ENCODE measurements around the gene GAA. TPM values are rescaled to one million over a fixed set of nuclear protein-coding genes. Genes with fewer than 3 reads are reported as not detected.

Gene GAA
- total RNA-seq, 1 experiment from 2014 or later: 36.1 TPM

DNA sequence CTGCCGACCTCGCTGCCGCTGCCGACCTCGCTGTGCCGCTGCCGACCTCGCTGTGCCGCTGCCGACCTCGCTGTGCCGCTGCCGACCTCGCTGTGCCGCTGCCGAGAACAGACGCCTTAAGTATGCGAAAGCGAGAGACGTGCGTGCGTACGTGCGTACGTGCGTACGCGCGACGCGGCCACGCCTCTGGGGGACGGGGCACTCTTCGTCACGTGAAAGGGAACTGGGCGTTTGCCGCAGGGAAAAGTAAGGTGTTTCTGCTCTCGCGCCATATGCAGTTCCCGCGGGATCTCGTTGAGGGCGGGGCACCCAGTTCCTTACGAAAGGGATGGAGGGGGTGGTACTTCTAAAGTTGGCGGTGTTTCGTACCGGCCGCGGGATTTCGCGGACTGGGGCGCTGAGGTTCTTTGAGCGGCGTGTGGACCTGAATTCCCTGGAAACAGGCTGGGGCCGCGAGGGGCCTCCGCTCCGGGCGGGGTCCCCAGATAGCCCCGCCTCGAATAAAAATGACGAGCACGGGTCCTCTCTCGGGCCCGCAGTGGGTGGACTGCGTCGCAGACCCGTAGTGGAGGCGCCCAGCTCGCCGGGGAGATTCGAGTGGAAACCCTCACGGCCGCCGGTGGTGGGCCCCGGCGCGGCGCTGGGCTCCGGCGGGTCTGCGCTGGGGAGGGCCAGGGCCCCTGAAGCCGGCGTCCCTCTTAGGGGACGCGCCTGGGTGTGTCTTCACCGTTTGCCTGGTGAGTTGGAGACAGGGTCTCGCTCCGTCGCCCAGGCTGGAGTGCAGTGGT, 45.8 kb downstream of the GAA start, which contains the start of gene EIF4A3:
Gene EIF4A3, minus strand, starts transcription at position 94 of the 788 bp plus-strand sequence. CDS start 167 bp downstream, outside the sequence.
- H3K27ac ChIP-seq (ENCODE audit: low read length): peak within 1 kb of the TSS; percentile 86
- CTCF ChIA-PET: no interaction called here
- ATAC-seq (peak; percentile 95), DNase-seq (ENCODE audit: low read depth, low spot score) (peak; percentile 93)
- H3K4me1 ChIP-seq (ENCODE audit: control insufficient read depth, insufficient read depth, low read length): peaks cover 12% of the 10 kb centered on the region
- peak within 1 kb of the TSS; percentile 58 to 98 for H3K4me3 ChIP-seq (ENCODE audit: low read depth in 2 of 2, low read length in 2 of 2)
- H3K36me3 ChIP-seq (ENCODE audit: control insufficient read depth, insufficient read depth, low read length): peaks cover 19% of the 10 kb centered on the region
- H3K27me3 ChIP-seq (ENCODE audit: control insufficient read depth, insufficient read depth, low read length): no peaks in the 10 kb centered on the region
- in situ Hi-C loops (cut with HindIII; ENCODE audit: low pct_unique_long_range_greater_than_20kb, low sequenced_read_pairs): no loop called here
- TSS peak; percentile 95 for BruUV-seq (replicated peaks)
- TF ChIP-seq CTCF (IDR thresholded peaks at IDR 0.05) (no peak), SIN3A (IDR thresholded peaks at IDR 0.05; ENCODE audit: borderline replicate concordance, insufficient read depth, low read depth, low read length) (peak; percentile 65; the same call in 1 of the 2 replicates), TCF7L2 (IDR thresholded peaks at IDR 0.05; ENCODE audit: low read depth, low read length) (no peak), POLR2AphosphoS5 (IDR thresholded peaks at IDR 0.05; ENCODE audit: low read depth, low read length) (peak; percentile 80)
- TF ChIP-seq, protein P1, sequence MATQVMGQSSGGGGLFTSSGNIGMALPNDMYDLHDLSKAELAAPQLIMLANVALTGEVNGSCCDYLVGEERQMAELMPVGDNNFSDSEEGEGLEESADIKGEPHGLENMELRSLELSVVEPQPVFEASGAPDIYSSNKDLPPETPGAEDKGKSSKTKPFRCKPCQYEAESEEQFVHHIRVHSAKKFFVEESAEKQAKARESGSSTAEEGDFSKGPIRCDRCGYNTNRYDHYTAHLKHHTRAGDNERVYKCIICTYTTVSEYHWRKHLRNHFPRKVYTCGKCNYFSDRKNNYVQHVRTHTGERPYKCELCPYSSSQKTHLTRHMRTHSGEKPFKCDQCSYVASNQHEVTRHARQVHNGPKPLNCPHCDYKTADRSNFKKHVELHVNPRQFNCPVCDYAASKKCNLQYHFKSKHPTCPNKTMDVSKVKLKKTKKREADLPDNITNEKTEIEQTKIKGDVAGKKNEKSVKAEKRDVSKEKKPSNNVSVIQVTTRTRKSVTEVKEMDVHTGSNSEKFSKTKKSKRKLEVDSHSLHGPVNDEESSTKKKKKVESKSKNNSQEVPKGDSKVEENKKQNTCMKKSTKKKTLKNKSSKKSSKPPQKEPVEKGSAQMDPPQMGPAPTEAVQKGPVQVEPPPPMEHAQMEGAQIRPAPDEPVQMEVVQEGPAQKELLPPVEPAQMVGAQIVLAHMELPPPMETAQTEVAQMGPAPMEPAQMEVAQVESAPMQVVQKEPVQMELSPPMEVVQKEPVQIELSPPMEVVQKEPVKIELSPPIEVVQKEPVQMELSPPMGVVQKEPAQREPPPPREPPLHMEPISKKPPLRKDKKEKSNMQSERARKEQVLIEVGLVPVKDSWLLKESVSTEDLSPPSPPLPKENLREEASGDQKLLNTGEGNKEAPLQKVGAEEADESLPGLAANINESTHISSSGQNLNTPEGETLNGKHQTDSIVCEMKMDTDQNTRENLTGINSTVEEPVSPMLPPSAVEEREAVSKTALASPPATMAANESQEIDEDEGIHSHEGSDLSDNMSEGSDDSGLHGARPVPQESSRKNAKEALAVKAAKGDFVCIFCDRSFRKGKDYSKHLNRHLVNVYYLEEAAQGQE (IDR thresholded peaks at IDR 0.05; ENCODE audit: insufficient read depth in 1 of 2, low read depth in 2 of 2, low read length in 1 of 2): no peak
- H3K9me3 ChIP-seq (ENCODE audit: control insufficient read depth, insufficient read depth, low read depth, low read length): no peaks in the 10 kb centered on the region
- POLR2A ChIA-PET: no interaction called here
- intact Hi-C loops (cut with micrococcal nuclease; ENCODE audit: unreplicated experiment): no loop called here

DNA sequence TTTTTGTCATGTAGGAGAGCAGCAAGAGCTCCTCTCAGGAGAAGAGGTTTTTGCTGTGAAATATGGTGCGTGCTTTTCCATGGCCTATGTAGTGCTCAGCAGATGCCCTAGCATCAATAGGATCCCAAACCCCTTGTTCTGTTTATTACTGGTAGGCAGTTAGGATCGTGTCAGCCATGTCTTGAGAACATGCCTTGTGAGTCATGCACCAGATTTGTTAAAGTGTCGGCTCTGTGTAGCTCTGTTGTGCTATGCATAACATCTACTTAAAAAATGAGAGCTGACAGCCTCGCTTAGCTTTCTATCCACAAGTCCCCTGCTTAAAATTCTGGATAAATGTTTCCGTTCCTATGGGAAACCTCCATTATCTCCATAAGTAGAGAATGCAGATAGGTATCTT, 50.0 kb downstream of the GAA start:
- ChIA-PET CTCF (interaction anchor here (0.6 kb wide), 1 partner anchor 46 kb away, joined by 3 read pairs; no protein-coding TSS in a partner anchor), POLR2A (interaction anchor here (0.5 kb wide), 1 partner anchor 48 kb away, joined by 11 read pairs; no protein-coding TSS in a partner anchor)
- H3K27ac ChIP-seq (ENCODE audit: low read length): no peak overlapping the region
- no peak for TF ChIP-seq SIN3A (IDR thresholded peaks at IDR 0.05; ENCODE audit: borderline replicate concordance, insufficient read depth, low read depth, low read length)
- TF ChIP-seq CTCF (IDR thresholded peaks at IDR 0.05): no peak
- no peak for TF ChIP-seq POLR2AphosphoS5 (IDR thresholded peaks at IDR 0.05; ENCODE audit: low read depth, low read length)
- TF ChIP-seq, protein P1 (IDR thresholded peaks at IDR 0.05; ENCODE audit: insufficient read depth in 1 of 2, low read depth in 2 of 2, low read length in 1 of 2): no peak
- TF ChIP-seq TCF7L2 (IDR thresholded peaks at IDR 0.05; ENCODE audit: low read depth, low read length): no peak
- H3K4me3 ChIP-seq (ENCODE audit: low read depth in 2 of 2, low read length in 2 of 2): no peak overlapping the region
- in situ Hi-C loops (cut with HindIII; ENCODE audit: low pct_unique_long_range_greater_than_20kb, low sequenced_read_pairs) (no loop called here), intact Hi-C loops (cut with micrococcal nuclease; ENCODE audit: unreplicated experiment) (no loop called here)
- no peaks in the 10 kb centered on the region; the same call in 1 of the 2 replicates for H3K36me3 ChIP-seq (ENCODE audit: control insufficient read depth, insufficient read depth, low read length)
- ATAC-seq (no peak), DNase-seq (ENCODE audit: low read depth, low spot score) (no peak)
- H3K27me3 ChIP-seq (ENCODE audit: control insufficient read depth, insufficient read depth, low read length): no peaks in the 10 kb centered on the region
- no TSS peak for BruUV-seq (replicated peaks)
- no peaks in the 10 kb centered on the region for H3K4me1 ChIP-seq (ENCODE audit: control insufficient read depth, insufficient read depth, low read length)
- H3K9me3 ChIP-seq (ENCODE audit: control insufficient read depth, insufficient read depth, low read depth, low read length): peaks cover 8% of the 10 kb centered on the region; the same call in 1 of the 2 replicates

Measured in Panc1 (cell line).